Osteoblast (primary cell): ENCODE results near the gene GALR2. TPM values are rescaled to one million over a fixed set of nuclear protein-coding genes. Genes with fewer than 3 reads are reported as not detected.

Source experiments
- DNase-seq: peaks from one replicate; pipeline ENCODE4 v3.0.0; 2011; ENCODE audit warnings: low spot score, mixed read lengths; ENCODE audit not compliant: insufficient read length; ENCODE audit errors: missing footprints
- H2AFZ ChIP-seq: 2 replicates; pipeline ENCODE4 v1.6.0; 2011; ENCODE audit warnings: mild to moderate bottlenecking, low read length
- H3K27ac ChIP-seq: 2 replicates; pipeline ENCODE4 v1.5.1; 2011; ENCODE audit warnings: mild to moderate bottlenecking, low read depth, low read length, moderate library complexity
- H3K27me3 ChIP-seq: 2 replicates; pipeline ENCODE4 v1.6.0; 2012; ENCODE audit warnings: mild to moderate bottlenecking, control low read depth, inconsistent platforms, low read length, moderate library complexity; ENCODE audit not compliant: insufficient read depth
- H3K36me3 ChIP-seq: 2 replicates; pipeline ENCODE4 v1.5.1; 2011; ENCODE audit warnings: mild to moderate bottlenecking, low read length, control low read depth, moderate library complexity; ENCODE audit not compliant: insufficient read depth
- H3K4me1 ChIP-seq: 2 replicates; pipeline ENCODE4 v1.5.1; 2011; ENCODE audit warnings: mild to moderate bottlenecking, low read length, control low read depth, moderate library complexity; ENCODE audit not compliant: insufficient read depth
- H3K4me2 ChIP-seq: 2 replicates; pipeline ENCODE4 v1.6.0; 2011; ENCODE audit warnings: mild to moderate bottlenecking, low read length; ENCODE audit not compliant: insufficient read depth
- H3K4me3 ChIP-seq: fragments of 200-600 bp; sonication (generic); 3 replicates; pipeline ENCODE4 v1.5.1; 2012; ENCODE audit warnings: mild to moderate bottlenecking, low read length, inconsistent platforms; ENCODE audit not compliant: insufficient read depth
- H3K79me2 ChIP-seq: 2 replicates; pipeline ENCODE4 v1.6.0; 2012; ENCODE audit warnings: mild to moderate bottlenecking, low read length, control low read depth, inconsistent platforms; ENCODE audit not compliant: insufficient read depth
- H3K9me3 ChIP-seq: 2 replicates; pipeline ENCODE4 v1.5.1; 2011; ENCODE audit warnings: low read depth, low read length, control low read depth
- H4K20me1 ChIP-seq: 2 replicates; pipeline ENCODE4 v1.6.0; 2012; ENCODE audit warnings: mild to moderate bottlenecking, low read length, control low read depth; ENCODE audit not compliant: insufficient read depth
- CTCF ChIP-seq: IDR thresholded peaks from 2 replicates; pipeline ENCODE4 v1.5.1; 2011; ENCODE audit warnings: mild to moderate bottlenecking, low read depth, low read length, moderate library complexity; ENCODE audit errors: extremely low read depth
- total RNA-seq: library from RNA; depleted of rRNA; stranded (reverse); fragments of >200 nt; gene quantifications from 2 replicates; pipeline ENCODE4 v1.2.3, GENCODE V29; 2012

GALR2 gene
- total RNA-seq, 1 donor, result not detected

- peak; percentile 41 for DNase-seq
- Histone ChIP-seq H3K36me3 (no peaks in the 10 kb centered on the region), H3K4me1 (no peaks in the 10 kb centered on the region), H4K20me1 (no peaks in the 10 kb centered on the region), H3K4me3 (no peak within 1 kb of the TSS), H3K27me3 (no peaks in the 10 kb centered on the region), H3K27ac (no peak within 1 kb of the TSS), H2AFZ (no peak within 1 kb of the TSS), H3K9me3 (no peaks in the 10 kb centered on the region), H3K4me2 (no peak within 1 kb of the TSS), H3K79me2 (no peaks in the 10 kb centered on the region)
- no peak for TF ChIP-seq CTCF
Observed at GRCh38 chr17:76027159-76027839, 47.3 kb upstream of the GALR2 start, which contains the start of gene EVPL. Gene EVPL, minus strand, starts transcription at chr17:76027306. Its CDS starts 108 bp downstream, at chr17:76027198.

GRCh38 chr17:76032073-76032779 is 42.4 kb upstream of the GALR2 start:
- TF ChIP-seq CTCF, result peak; percentile 18
- H3K4me2 ChIP-seq, result no peak overlapping the region
- no peaks in the 10 kb centered on the region for H3K36me3 ChIP-seq
- no peaks in the 10 kb centered on the region for H3K27me3 ChIP-seq
- H2AFZ ChIP-seq, result no peak overlapping the region
- H3K79me2 ChIP-seq, result no peaks in the 10 kb centered on the region
- no peaks in the 10 kb centered on the region for H4K20me1 ChIP-seq
- peak; percentile 68 for DNase-seq
- no peaks in the 10 kb centered on the region for H3K9me3 ChIP-seq
- H3K4me3 ChIP-seq, result no peak overlapping the region
- no peak overlapping the region for H3K27ac ChIP-seq
- no peaks in the 10 kb centered on the region for H3K4me1 ChIP-seq

- DNase-seq, result peak; percentile 46
- TF ChIP-seq CTCF, result no peak
- Histone ChIP-seq H3K36me3 (no peaks in the 10 kb centered on the region), H3K27ac (no peak overlapping the region), H4K20me1 (no peaks in the 10 kb centered on the region), H3K4me3 (no peak overlapping the region), H3K9me3 (no peaks in the 10 kb centered on the region), H3K27me3 (no peaks in the 10 kb centered on the region), H3K79me2 (no peaks in the 10 kb centered on the region), H2AFZ (no peak overlapping the region), H3K4me2 (no peak overlapping the region), H3K4me1 (no peaks in the 10 kb centered on the region)
Observed at GRCh38 chr17:76032780-76033108, 41.8 kb upstream of the GALR2 start.

GRCh38 chr17:76033139-76033538 is 41.4 kb upstream of the GALR2 start:
- no peak overlapping the region for H3K27ac ChIP-seq
- H2AFZ ChIP-seq, result no peak overlapping the region
- no peaks in the 10 kb centered on the region for H4K20me1 ChIP-seq
- H3K4me1 ChIP-seq, result no peaks in the 10 kb centered on the region
- DNase-seq, result peak; percentile 46
- no peaks in the 10 kb centered on the region for H3K9me3 ChIP-seq
- H3K79me2 ChIP-seq, result no peaks in the 10 kb centered on the region
- H3K4me3 ChIP-seq, result no peak overlapping the region
- no peaks in the 10 kb centered on the region for H3K36me3 ChIP-seq
- no peaks in the 10 kb centered on the region for H3K27me3 ChIP-seq
- H3K4me2 ChIP-seq, result no peak overlapping the region
- no peak for TF ChIP-seq CTCF
